IPS-15b (cell line): ENCODE measurements around the gene MARVELD1.

Experiments used
- H3K27me3 ChIP-seq: one replicate; pipeline ENCODE4 v1.6.1; 2013; ENCODE audit warnings: low read length; ENCODE audit not compliant: control insufficient read depth, insufficient read depth
- H3K36me3 ChIP-seq: one replicate; pipeline ENCODE4 v1.6.1; 2013; ENCODE audit warnings: low read length; ENCODE audit not compliant: control insufficient read depth, insufficient read depth
- H3K4me1 ChIP-seq: one replicate; pipeline ENCODE4 v1.6.1; 2013; ENCODE audit warnings: mild to moderate bottlenecking, low read length; ENCODE audit not compliant: control insufficient read depth, insufficient read depth
- H3K4me3 ChIP-seq: one replicate; pipeline ENCODE4 v1.5.1; 2013; ENCODE audit warnings: low read depth, low read length
- H3K9ac ChIP-seq: one replicate; pipeline ENCODE4 v1.6.1; 2013; ENCODE audit warnings: low read depth, mild to moderate bottlenecking, low read length
- H3K9me3 ChIP-seq: one replicate; pipeline ENCODE4 v1.6.1; 2013; ENCODE audit warnings: mild to moderate bottlenecking, low read length; ENCODE audit not compliant: control insufficient read depth, insufficient read depth

The MARVELD1 gene

DNA sequence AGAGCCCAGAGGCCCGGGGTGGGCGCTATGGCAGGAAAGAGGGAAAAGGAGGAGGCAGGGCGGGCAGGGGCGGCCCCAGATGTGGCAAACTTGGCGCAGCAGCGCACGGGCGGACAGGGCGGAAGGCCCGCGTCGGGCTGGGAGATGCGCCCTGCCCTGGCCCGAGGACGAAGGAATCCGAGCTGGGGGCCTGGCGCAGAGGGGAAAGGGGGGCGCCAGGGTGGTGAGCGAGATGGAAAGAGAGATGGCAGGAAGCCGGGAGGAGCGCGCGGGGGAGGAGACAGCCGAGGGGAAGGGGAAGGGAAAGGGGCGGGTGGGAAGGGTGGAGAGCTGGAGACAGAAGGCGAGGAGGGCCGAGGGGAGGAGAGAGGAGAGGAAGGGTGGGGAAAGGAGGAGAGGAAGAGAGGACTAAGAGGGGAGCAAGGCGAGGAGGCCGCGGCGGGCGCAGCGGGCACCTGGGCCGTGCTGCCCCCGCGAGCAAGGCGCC is at the start of gene MARVELD1:
MARVELD1 (plus strand) TSS at position 392 of the 487 bp plus-strand sequence. CDS start 147 bp downstream, outside the sequence.
- Histone ChIP-seq H3K4me1 (peaks cover 17% of the 10 kb centered on the region), H3K9ac (peak within 1 kb of the TSS; percentile 88), H3K27me3 (no peaks in the 10 kb centered on the region), H3K9me3 (no peaks in the 10 kb centered on the region), H3K4me3 (peak within 1 kb of the TSS; percentile 82), H3K36me3 (peaks cover 7% of the 10 kb centered on the region)

DNA sequence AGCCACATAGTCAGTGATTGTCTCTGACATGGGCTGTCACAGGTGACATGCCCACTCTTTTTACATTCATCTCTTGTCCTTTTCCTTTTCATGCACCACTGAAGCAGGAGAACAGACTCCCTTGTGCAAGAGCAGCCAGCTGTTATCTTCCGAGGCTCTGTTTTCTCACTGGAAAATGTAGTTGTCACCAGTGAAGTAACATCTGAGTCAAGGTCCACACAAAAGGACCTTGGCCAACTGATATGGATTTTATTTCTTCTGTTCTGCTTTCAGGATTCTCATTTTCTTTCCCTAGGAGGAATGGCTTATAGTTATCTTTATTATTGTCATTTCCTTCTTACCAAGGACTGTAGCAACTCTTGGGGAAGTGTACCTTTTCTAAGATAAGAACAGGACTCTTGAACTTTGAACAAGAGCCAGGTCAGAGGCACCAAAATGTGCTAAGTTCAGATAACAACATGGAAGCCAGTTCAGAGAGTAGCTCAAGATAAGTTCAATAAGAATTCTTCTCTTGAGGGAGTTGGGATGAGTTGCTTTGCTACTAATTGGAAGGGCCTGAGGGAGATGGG is 49.2 kb upstream of the MARVELD1 start:
- Histone ChIP-seq H3K4me3 (no peak overlapping the region), H3K4me1 (no peaks in the 10 kb centered on the region), H3K36me3 (peaks cover 6% of the 10 kb centered on the region), H3K9ac (no peak overlapping the region), H3K27me3 (no peaks in the 10 kb centered on the region), H3K9me3 (no peaks in the 10 kb centered on the region)

- Histone ChIP-seq H3K27me3 (no peaks in the 10 kb centered on the region), H3K9me3 (no peaks in the 10 kb centered on the region), H3K4me3 (no peak overlapping the region), H3K4me1 (no peaks in the 10 kb centered on the region), H3K9ac (no peak overlapping the region), H3K36me3 (peaks cover 5% of the 10 kb centered on the region)
Observed at GRCh38 chr10:97666992-97667391, 46.5 kb upstream of the MARVELD1 start.

- Histone ChIP-seq H3K36me3 (peaks cover 5% of the 10 kb centered on the region), H3K9me3 (no peaks in the 10 kb centered on the region)
Observed at GRCh38 chr10:97667463-97667862, 46.1 kb upstream of the MARVELD1 start.

GRCh38 chr10:97669571-97669970 is 44.0 kb upstream of the MARVELD1 start:
- no peak overlapping the region for H3K4me3 ChIP-seq
- peaks cover 17% of the 10 kb centered on the region for H3K36me3 ChIP-seq
- no peaks in the 10 kb centered on the region for H3K9me3 ChIP-seq
- no peak overlapping the region for H3K9ac ChIP-seq
- no peaks in the 10 kb centered on the region for H3K27me3 ChIP-seq
- H3K4me1 ChIP-seq = no peaks in the 10 kb centered on the region

More at GRCh38 chr10:97667463-97667862, 46.1 kb upstream of the MARVELD1 start:
- no peaks in the 10 kb centered on the region for H3K4me1 ChIP-seq
- H3K9ac ChIP-seq = no peak overlapping the region
- no peak overlapping the region for H3K4me3 ChIP-seq
- H3K27me3 ChIP-seq = no peaks in the 10 kb centered on the region

- H3K36me3 ChIP-seq = peaks cover 24% of the 10 kb centered on the region
- H3K4me1 ChIP-seq = no peaks in the 10 kb centered on the region
- no peak overlapping the region for H3K4me3 ChIP-seq
- H3K9ac ChIP-seq = no peak overlapping the region
- no peaks in the 10 kb centered on the region for H3K9me3 ChIP-seq
- no peaks in the 10 kb centered on the region for H3K27me3 ChIP-seq
Observed at GRCh38 chr10:97673736-97674525, 39.6 kb upstream of the MARVELD1 start.

GRCh38 chr10:97675222-97675621 is 38.3 kb upstream of the MARVELD1 start:
- no peak overlapping the region for H3K4me3 ChIP-seq
- no peaks in the 10 kb centered on the region for H3K9me3 ChIP-seq
- H3K4me1 ChIP-seq = no peaks in the 10 kb centered on the region
- H3K27me3 ChIP-seq = no peaks in the 10 kb centered on the region
- peaks cover 24% of the 10 kb centered on the region for H3K36me3 ChIP-seq
- H3K9ac ChIP-seq = no peak overlapping the region

DNA sequence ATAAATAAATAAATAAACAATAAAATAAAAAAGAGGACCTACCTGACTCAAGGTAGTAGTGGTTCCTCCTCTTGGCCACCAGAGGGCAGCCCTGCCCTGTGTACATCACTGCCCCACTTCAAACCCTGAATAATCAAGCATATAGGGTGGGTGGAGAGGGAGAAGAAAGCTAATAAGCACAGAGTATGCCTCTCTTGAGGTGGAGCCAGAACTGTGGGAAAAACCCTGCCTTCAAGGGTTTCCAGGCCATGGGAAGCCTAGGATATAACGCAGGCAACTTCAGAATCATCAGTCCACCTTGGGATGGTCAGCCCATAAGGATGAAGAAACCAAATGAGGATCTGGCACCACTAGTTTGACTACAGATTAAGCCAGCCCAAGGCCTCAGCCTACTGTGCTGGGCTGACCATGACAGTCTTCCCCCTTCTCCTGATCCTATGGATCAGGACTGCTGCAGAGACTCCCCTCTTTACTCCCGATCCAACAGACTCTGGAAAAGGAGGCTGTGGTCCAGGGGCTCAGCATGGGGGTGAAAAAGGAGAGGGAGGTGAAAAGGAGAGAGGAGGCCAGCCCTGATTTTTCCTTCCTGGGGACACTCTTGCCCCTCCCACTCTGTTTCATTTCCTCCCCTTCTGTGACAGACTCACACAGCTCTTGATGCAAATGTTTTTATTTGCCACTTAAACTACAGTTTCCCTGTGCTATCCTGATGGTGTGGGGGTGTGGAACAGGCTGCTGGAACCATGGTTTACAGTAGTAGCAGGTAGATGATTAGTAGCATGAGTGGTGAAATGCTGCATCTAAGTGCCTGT is 36.6 kb upstream of the MARVELD1 start:
- H3K27me3 ChIP-seq = no peaks in the 10 kb centered on the region
- H3K9me3 ChIP-seq = no peaks in the 10 kb centered on the region
- no peak overlapping the region for H3K9ac ChIP-seq
- no peaks in the 10 kb centered on the region for H3K4me1 ChIP-seq
- peaks cover 24% of the 10 kb centered on the region for H3K36me3 ChIP-seq
- no peak overlapping the region for H3K4me3 ChIP-seq

DNA sequence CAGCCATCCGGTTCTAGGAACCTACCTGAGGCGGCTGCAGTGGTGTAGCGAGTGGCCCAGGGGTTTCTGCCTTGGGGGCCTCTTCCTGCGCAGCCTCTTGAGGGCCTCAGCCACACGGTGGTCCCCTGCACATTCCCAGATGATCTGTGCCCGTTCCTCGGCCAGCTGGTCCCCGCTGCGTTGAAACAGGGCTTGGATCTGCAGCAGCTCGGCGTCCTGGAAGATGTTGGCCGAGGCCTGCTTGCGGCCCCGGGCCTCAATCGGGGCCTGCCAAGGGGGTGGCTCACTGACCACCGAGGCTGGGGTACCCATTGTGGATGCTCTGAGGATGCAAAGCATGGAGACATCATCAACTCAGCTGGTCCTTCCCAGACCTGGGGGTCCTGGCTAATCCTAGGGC is 33.9 kb upstream of the MARVELD1 start:
- Histone ChIP-seq H3K9me3 (no peaks in the 10 kb centered on the region), H3K9ac (no peak overlapping the region), H3K4me3 (no peak overlapping the region), H3K4me1 (peaks cover 6% of the 10 kb centered on the region), H3K27me3 (no peaks in the 10 kb centered on the region), H3K36me3 (peaks cover 12% of the 10 kb centered on the region)

DNA sequence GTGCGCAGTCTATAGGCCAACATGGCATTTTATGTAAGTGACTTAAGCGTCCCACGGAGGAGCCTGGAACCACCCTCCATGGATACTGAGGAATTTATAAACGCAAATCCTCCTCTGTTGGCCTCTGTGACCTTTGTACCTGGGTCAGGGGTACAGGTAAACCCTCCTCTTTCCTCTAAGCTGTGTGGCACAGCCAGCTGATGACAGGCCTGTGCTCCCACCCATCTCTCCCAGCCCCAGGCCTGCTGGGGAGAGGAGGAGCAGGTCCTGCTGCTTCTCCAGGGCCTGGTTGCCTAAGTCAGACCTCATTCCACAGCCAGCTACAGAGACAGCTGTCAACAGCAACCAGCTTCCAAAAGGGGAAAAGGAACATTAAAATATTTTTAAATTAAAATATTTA is 31.5 kb upstream of the MARVELD1 start:
- no peak overlapping the region for H3K9ac ChIP-seq
- H3K36me3 ChIP-seq = peaks cover 2% of the 10 kb centered on the region
- no peaks in the 10 kb centered on the region for H3K27me3 ChIP-seq
- H3K9me3 ChIP-seq = no peaks in the 10 kb centered on the region
- H3K4me1 ChIP-seq = peaks cover 6% of the 10 kb centered on the region
- H3K4me3 ChIP-seq = no peak overlapping the region

GRCh38 chr10:97683556-97684367 is 29.8 kb upstream of the MARVELD1 start:
- Histone ChIP-seq H3K4me3 (no peak overlapping the region), H3K9me3 (no peaks in the 10 kb centered on the region), H3K27me3 (peaks cover 3% of the 10 kb centered on the region), H3K36me3 (peaks cover 2% of the 10 kb centered on the region), H3K4me1 (peaks cover 10% of the 10 kb centered on the region), H3K9ac (no peak overlapping the region)
